GM18861 (cell line): Measurements from ENCODE around the gene CALCOCO1.

Experiments used
- ATAC-seq: cut with Tn5 transposase; IDR thresholded peaks from one replicate; pipeline ENCODE4 v1.9.1; 2021; ENCODE audit not compliant: unreplicated experiment

CALCOCO1 gene

DNA sequence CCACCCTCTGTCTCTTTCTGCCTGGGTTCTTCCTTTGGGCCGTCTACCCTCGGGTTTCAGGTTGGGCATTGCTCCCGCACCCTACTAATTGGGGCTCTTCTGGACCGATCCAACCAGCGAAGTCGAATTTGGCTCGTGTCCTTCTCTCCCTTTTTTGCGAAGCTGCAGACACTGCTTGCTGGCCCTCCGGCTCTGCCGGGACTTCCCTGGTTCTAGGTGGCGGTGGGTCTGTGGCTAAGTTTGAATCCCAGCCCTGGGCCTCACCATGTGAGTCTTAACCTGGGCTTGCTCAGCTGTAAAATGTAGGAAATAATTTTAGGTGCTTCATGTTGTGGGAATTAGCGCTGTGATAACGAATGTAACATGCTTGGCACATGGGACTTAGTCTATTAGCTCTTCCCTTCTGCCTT lies 24.9 kb upstream of the CALCOCO1 start:
- ATAC-seq: no peak

DNA sequence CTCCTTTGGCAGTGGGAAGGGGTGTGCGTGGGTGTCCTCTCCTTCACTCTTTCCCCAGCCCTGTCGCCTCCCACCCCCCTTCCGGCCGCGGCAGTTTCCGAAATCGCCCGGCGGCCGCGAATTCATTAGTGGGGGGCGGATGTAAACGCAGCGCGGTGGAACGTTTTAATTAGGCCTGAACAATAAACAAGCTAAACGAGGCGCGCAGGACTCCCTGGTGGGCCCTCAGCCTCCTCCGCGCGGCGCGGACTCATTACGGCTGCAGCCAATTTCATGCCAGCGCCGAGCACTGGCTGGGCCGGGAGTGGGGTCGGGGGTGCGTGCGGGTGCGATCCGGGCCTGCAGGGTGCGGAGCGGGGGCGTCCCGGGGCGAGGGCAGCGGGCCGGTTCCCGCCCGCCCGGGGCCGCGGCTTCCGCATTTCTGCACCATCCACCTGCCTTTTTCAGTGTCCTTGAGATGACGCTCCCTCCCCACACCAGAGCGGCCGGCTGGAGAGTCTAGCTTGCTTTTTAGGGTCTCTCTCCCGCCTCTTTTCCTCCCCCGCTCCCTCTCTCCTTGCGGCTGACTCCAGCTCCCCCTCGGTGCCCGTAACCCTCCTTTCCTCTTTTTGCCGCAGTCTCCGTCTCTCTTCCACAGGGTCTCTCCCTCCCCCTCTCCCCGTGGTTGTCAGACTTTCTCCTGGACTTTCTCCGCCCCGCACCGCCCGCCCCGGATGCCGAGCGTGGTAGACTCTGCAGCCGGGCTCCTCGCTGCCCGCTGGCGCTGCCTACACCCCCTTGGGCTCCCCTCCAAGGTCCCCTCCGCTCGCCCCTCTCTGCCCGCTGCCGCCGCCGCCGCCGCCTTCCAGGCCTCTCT lies 24.3 kb upstream of the CALCOCO1 start, which contains the start of gene CISTR:
Gene CISTR, minus strand, starts transcription at position 644 of the 856 bp plus-strand sequence.
- no peak for ATAC-seq

DNA sequence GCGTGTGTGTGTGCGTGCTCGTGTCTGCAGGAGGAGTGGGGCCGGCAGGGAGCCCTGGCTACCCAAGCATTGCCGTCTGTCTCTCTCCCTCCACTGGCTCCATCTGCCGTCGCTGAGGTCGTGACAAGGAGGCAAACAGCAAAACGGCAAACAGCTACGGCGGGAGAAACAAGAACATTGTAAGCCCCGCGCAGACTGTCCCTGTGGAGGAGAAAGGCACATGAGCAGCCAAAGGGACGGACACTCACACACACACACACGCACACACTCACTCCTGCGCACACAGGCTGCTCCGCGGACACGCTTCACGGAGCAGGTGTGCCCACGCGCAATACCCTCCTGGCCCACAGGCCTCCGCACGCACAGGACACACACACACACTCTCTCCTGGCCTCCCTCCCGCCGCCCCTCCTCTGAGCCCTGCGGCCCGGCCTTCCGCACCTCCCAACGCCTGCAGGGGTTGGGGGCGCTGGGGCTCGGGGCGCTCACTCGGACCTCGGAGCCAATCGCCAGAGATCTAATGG lies 23.6 kb upstream of the CALCOCO1 start:
- ATAC-seq: no peak

DNA sequence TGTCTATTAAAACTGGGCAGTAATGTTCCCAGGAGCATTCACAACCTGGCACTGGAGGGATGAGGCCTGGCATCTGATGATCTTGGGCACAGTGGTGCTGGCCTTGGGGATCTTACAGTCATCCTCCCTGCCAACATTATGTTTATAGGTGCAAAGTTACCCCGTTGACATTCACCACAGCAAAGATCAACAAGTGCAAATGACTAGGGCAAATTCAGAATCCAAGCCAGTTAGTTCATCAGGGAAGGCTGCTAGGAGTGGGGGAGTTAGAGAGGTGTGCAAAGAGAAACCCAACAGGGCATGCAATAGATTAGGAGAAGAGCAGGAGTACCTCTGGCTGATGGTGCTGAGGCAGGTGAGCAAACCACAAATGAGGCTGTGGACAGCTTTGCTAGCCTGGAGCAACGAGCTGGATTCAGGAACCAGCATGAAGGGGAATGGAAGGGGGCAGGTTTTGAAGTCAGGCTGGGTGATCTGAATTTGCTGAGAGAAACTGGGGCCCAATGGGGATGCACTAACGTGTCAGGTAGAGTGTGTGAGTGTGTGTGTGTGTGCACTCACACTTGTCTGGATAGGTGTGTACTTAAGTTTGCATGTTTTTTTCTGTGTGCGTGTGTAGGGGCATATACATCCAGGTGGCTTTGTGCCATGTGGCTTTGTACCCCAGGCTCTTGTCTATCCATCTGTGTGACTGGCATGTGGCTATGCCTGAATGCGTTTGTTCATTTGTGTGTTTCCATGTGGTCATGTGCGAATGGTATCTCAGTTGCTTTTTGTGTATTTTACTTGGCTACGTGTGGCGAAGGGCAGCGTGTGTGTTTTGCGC lies 22.9 kb upstream of the CALCOCO1 start:
- no peak for ATAC-seq

DNA sequence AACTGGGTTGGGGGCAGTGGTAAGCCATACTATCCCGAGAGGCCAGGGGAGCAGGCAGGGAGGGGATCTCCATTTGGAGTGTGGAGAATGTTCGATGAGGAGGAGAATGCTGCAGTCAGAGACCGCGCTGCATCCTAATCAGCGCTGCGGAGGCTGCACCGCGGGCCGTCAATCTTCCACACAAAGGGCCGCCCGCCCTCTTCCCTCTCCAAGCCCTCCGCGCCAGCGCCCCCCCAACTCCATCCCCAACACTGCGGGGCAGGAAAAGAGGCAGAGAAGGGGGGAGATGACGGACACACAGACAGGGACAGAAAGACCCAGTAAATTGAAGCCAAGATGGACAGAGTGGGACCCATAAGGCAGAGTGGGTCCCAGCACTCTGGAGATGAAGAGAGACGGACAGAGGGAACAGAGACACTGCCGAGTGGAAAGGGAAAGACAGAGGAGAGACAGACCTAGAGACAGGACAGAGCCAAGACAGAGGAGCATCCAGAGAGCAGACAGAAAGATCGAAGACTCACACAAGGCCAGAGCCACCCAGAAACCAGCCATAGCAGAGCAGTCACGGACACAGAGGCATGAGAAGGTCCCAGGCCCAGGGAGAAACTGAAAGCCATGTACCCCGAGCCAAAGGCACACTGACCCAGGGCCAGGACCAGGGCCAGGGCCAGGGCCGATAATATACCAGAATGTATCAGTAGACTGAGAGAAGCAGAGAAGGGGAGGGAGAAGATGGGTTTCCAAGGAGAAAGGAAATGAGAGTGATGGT lies 21.0 kb upstream of the CALCOCO1 start:
- ATAC-seq: no peak

DNA sequence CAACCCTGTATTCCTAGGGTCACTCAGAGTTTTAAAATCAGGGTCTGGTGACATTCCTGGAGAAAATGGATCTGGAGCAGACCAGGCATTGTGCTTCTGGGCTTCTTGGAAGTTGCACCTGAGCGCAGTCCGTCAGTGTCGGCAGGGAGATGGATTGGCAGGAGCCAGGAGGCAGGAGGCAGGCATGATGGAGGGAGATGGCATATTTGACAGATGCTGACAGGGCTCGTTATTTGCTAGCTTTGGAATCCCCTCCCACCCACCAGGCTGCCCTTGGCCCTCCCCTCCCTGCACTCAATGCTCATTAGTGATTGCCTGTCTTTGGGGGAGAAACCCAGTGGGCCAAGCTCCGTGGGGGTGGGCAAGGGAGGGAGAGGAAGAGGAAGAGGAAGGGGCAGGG lies 19.8 kb upstream of the CALCOCO1 start:
- no peak for ATAC-seq

DNA sequence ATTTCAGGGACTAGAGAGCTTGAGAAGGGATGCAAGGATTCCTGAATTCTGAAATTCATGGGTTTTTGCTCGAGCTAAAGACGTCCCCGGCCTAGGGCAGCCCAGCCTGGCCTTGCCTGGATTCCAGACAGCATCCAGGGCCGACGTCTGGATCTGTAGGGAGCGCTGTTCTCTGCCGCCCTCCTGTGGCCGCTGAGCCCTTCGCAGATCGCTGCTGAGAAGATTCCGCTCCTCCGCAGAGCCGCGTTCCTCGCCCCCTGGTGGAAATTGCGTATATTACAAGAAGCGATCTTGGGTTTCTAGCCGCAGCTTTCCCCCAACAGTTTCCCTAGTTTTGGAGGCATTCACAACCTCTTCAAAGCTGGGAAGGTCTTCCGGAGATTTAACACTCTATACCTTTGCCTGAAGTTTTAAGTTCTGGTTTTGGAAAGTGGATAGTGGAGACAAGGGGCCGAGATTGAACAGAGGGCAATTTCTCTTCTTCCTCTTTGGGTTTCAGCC lies 19.4 kb upstream of the CALCOCO1 start:
- ATAC-seq: peak; percentile 31

DNA sequence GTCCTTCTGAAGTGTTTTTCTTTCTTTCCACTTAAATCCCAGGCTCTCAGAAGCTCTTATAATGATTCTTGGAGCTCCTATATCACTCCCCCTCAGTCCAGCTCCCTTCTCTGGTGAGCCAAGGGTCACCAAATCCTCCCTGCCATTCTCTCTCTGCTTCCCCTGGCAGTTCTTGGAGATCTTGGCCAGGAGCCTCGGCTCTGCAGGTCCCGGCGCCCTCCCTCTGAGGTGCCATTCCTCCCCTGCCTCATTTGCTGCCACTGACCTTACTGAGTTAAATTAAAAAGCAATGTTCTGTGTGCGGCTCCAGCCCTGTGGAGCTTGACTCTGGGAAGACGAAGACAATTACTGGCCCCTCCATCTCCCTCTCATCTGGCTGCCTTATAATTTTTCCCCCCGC lies 17.5 kb upstream of the CALCOCO1 start:
- ATAC-seq: no peak

DNA sequence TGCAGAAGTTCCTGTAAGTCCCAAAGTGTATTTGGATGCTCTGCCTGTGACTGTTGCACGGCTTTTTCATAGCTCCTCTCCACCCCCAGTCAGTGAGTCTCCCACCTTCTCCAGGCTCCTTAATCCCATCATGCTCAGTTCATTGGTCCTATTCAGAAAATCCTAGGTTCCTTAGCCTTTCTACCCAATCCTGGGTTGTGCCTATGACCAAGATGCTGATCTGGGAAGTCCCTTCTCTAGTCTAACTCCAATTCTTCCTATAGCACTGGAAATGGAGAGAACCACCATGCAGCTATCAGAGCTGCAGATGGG lies 16.8 kb upstream of the CALCOCO1 start:
- ATAC-seq: no peak

DNA sequence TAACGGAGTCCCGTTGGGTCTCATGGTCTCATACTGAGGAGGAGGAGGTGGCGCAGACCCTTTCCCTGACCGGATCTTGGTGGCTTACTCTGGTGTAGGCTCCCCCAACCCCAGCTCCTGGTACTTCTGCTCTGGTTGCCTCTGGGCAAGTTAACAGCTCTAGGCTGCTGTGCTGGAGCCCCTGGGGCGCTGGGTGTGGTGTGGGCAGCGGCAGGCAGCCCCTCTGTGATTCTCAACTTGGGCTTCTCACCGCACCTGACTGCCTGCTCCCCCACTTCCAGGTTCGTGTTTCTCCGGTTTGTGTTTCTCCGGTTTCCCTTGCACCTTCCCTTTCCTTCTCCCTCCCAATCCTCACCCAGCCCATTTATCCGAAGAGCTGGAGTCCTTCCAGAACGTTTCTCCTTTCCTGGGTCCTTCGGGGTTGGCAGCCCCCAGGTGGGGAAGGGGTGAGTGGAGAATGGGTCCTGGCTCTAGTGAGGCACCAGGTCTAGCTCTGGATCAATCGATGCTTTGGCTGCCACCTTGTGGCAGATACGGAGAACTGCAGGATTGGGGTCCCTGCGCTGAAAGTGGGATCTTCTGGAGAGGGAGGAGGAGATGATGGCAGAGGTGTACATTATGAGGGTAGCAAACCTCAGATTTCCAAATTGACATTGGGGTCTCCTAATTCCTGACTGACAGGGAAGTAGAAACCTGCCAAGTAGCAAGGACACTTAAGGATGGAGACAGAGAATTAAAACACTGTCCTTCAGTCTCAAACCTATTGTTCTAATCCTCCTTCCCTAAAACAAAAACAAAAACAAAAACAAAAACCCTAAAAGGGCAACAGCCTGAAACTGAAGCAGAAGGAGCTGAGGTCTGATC lies 16.2 kb upstream of the CALCOCO1 start:
- ATAC-seq: peak; percentile 52

DNA sequence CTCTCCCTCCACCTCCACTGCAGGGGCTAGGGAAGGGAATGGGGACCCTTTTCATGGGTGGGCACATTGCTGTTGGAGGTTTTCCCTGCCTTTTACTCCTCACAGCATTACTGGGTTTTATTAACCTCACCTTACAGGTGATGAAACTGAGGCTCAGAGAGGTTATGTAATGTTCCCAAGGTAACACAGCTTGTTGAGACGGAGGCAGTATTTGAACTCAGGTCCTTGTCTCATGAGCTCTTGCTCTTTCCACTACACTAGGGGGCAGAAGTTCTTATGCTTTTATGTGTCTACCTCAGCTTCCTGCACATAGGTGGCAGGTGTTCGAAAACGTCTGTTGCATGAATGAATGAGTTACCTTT lies 12.9 kb upstream of the CALCOCO1 start:
- ATAC-seq: no peak

DNA sequence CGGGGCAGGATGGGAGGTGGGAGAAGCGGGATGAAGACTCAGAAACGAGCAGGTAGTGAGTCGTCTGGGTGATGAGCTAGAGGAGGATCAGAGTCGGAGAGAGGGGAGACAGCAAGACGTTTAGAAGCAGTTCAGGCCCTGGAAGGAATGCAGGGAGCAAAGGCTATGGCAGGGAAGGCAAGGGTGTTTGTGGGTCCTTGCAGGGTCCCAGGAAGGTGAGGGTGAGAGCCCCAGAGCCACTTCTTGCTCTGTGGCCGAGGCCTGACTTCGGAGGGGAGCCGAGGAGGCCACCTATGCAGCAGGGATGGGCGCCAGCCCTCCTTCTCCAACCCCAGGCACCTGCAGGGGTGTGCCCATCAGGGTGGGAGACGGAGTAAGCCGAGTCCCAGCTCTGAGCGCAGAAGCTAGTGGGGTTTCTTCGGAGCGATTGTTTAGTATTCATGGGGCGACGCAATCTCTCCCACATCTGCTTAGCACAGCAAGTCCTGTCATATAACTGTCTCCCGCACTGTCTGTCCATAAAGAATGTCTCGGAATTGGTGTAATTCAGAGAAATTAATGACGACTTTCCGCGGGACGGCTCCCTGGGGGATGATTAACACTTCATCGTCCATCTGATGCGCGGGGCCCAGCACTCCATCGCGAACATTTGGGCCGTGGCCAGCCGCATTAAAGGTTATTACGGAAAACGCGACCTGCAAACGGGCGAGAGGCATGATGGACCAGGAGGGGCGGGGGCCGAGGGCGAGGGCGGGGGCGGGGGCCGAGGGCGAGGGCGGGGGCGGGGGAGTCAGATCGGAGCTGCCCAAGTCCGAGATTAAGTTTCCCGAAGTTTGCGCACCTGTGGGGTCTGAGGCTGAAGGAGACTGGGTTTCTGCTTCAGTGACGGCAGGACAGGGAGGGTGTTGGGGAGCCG lies 12.2 kb upstream of the CALCOCO1 start:
- ATAC-seq: no peak

DNA sequence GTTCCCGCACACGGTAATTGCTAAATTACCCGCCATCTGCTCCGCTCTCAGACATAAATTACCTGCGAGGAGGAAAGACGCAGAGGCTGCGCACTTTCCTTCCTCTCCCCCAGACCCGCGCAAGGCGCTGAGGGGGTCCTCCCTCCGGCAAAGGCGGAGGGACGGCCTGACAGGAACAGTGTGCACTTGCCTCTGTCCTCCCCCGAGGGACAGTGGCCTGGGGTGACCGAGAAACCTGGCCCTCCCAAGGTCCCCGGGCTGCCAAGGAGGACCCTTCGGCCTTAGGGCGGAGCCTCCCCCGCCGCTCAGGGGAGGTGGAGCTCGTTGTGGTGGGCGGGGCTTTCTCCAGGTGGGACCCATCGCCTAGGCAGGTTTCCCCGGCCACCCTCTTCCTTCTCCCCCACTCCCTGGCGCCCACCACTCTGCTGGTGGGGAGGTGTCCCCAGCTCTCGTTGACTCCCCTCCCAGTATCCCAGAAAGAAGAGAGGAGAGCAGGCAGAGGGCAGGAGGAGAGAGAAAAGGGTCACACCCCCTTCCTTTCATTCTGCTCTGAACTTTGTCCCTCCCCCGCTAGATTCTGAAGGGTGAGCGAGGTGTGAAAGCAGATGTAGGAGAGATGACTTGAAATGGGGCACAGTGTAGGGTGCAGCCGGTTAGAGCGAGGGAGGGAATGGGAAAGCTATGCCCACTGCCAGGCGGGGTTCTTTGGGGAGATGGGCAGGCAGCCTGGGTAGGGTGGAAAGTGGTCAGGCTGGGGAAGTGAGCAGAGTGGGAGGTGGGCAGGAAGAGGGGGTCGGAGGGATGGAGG lies 11.4 kb upstream of the CALCOCO1 start:
- ATAC-seq: no peak

DNA sequence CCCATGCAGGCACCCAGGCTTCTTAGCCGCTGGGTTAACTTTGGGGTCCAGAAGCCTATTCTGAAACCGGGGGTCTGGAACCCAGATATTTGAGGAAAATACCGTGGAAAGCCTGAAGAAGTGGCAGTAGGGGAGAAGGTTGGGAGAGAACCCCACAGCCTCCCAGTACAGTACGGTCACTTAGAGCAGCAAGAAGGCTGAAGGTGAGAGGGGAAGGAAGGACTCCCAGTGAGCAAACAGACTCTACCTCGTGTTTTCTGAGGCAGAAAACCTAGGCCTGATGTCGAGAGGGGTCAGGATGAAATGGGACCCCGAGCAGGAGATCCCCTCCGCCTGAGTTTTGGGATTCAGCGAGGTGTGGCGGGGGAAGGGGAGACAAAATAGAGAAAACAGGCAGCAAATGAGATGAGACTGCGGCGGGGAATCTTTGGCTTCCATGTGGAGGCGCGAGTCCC lies 10.7 kb upstream of the CALCOCO1 start:
- no peak for ATAC-seq

DNA sequence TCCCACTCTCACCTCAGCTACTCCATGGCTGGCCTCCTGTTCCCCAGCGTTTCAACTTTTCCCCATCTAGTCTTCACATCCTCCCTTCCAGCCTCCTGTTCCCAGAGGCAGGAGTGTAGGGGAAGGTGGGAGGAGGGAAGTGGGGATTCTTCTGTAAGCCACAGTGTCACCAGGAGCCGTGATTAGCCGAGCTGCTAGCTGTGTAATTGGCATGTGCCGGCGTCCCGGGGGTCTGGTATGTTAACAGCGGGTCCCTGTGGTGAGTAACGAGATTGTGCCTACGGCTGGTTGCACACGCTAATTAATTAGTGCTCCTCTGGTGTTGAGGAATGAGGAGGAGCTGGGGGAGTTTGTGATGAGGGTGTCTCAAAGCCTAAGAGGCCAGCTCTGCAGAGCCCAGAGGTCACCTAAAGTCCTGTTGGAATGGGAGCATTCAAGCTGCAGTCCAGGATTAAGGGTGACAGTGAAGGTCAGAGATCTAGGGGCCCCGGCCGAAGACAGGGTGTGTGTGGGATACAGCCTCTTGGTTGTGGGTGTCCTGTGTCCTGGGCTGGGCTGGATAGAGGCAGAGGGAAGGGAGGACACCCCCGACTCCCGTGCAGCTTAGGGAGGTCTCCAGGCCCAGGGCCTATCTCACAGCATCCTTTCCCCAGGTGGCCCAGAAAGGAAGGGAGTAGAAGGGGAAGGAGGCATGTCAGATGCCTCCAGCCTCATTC lies 10.0 kb upstream of the CALCOCO1 start:
- ATAC-seq: no peak

DNA sequence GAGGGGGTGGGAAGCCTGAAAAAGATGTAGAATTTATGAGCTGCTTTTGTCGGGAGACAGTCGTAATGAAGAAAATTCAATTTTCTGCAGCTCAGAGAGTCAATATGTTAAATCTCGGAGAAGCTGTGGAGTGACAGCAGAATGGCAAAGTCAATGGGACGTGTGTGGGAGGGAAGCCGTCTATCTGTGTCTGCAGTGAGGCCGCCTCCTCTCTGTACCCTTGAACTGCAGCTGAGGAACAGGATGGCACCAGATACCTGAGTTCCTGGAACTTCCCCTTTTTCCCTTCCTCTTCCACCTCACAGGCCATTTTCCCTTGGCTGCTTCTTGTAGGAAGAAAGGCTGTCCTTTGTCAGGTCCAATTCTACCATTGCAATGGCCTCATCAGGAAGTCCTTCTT lies 9.3 kb upstream of the CALCOCO1 start:
- ATAC-seq: no peak

DNA sequence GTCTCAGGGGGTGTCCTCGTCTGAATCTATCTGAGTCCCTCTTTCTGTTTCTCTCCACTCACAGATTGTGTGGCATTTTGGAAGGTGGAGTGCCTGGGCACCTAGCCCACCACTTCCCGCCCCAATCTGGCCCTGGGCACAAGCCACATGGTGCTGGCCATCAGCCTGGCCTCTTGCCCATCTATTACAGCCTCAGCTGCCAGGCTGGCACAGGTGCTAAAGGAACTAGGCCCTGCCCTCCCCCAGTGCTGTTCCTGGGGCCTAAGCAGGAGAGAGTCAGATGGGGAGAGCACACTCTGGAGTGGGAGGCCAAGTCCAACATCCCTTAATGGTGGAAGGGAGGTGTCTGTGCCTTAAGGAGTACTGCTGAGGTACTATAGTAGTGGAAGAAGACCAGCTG lies 8.3 kb upstream of the CALCOCO1 start:
- ATAC-seq: no peak

DNA sequence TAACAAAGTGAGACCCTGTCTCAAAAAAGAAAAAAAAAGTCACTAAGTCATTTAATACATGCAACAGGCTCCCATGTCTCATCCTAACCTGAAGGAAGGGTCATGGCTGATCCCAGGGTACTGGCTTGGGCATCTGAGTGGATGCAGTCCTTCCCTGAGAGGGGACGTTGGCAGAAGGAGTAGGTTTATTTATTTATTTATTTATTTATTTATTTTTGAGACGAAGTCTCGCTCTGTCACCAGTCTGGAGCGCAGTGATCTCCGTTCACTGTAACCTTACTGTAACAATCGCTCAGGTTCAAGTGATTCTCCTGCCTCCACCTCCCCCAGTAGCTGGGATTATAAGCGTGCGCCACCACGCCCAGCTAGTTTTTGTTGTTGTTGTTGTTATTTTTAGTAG lies 7.2 kb upstream of the CALCOCO1 start:
- ATAC-seq: no peak
